Lower leg skin (tissue), 4 donors: ENCODE measurements around the gene SUGCT. TPM values are rescaled to one million over a fixed set of nuclear protein-coding genes. Genes with fewer than 3 reads are reported as not detected.

ENCODE experiments used
- DNase-seq, 2 donors: peaks; one replicate each; pipeline ENCODE4 v3.0.0-alpha.2; 2019; ENCODE audit warnings: low spot score in 2 of 2
- H3K4me3 ChIP-seq: fragments of 200-600 bp; sonication (generic); 2 replicates; pipeline ENCODE4 v1.5.1; 2017; ENCODE audit warnings: mild to moderate bottlenecking, low read depth; ENCODE audit not compliant: poor library complexity, severe bottlenecking
- POLR2A ChIP-seq, 2 donors: fragments of 450-650 bp; IDR thresholded peaks; one replicate each; pipeline ENCODE4 v1.6.1; 2016 to 2017; ENCODE audit warnings: antibody characterized with exemption in 2 of 2, mild to moderate bottlenecking in 1 of 2, moderate library complexity in 1 of 2
- WGBS, 2 donors: methylation state at CpG; one replicate each; pipeline ENCODE4 v1.1.5; 2018; 5-methylcytosine and 5-hydroxymethylcytosine counted together
- intact Hi-C: fragments of 100-400 bp; cut with DNase I; formaldehyde crosslinking; loops from one replicate; pipeline ENCODE4 v1.15.0; 2023; ENCODE audit warnings: low total_unique reads
- total RNA-seq, 4 donors: library from RNA; depleted of rRNA; stranded (reverse); fragments of >200 nt; gene quantifications; one replicate each; pipeline ENCODE4 v1.1.0, GENCODE V29; 2016
- TF ChIP-seq, protein P1 (sequence below), 3 donors: fragments of 450-650 bp; IDR thresholded peaks; one replicate each; pipeline ENCODE4 v1.5.1; 2016; ENCODE audit warnings: antibody characterized with exemption in 3 of 3, mild to moderate bottlenecking in 3 of 3, moderate library complexity in 2 of 3

Gene SUGCT
- total RNA-seq, 4 donors from 2014 or later = 0.49 to 1.6 (median 0.59) TPM; not detected in 1

DNA sequence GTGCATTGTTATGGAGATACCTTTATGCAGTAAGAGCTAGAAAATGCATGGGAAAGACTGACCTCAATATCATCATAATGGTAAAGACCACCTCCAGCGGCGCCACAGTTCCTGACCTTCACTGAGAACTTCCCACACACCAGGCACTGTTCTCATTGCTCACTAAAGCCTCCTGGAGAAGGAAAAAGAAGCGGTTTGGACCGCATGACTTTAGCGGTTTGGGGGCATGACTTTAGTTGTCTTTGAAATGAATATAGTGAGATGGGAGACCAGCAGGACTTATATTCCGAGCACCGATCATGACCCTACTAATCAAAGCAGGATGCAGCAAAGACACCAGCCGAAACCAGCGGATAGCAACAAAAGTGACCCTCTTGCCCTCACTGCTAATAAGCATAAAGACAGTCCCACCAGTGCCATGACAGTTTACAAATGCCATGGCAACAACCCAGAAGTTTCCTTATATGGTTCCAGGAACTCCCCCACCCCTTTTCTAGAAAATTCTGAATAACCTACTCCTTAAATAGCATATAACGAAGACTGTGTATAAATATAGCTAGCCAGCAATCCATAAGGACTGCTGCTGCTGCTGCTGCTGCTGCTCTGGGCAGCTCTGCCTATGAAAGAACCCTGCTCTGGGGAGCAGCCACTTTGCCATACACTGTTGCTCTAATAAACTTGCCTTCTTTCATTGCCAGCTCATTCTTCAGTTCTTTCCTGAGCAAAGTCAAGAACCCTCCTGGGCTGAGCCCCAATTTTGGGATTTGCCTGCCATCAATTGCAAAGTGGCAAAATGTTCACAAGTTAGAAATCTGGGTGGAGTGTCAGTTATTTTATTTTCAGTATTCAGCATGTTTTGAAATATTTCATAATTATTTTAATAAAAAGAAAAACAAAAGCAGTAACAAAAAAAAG is 694.1 kb downstream of the SUGCT start:
- DNase-seq = no peak
- H3K4me3 ChIP-seq = no peak overlapping the region
- TF ChIP-seq, protein P1, sequence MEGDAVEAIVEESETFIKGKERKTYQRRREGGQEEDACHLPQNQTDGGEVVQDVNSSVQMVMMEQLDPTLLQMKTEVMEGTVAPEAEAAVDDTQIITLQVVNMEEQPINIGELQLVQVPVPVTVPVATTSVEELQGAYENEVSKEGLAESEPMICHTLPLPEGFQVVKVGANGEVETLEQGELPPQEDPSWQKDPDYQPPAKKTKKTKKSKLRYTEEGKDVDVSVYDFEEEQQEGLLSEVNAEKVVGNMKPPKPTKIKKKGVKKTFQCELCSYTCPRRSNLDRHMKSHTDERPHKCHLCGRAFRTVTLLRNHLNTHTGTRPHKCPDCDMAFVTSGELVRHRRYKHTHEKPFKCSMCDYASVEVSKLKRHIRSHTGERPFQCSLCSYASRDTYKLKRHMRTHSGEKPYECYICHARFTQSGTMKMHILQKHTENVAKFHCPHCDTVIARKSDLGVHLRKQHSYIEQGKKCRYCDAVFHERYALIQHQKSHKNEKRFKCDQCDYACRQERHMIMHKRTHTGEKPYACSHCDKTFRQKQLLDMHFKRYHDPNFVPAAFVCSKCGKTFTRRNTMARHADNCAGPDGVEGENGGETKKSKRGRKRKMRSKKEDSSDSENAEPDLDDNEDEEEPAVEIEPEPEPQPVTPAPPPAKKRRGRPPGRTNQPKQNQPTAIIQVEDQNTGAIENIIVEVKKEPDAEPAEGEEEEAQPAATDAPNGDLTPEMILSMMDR (IDR thresholded peaks at IDR 0.05) = no peak
- no peak for TF ChIP-seq POLR2A (IDR thresholded peaks at IDR 0.05)
- 91 to 94% methylated on average over 10 of the region's 10 CpGs for WGBS, 2 donors
- intact Hi-C loops = no loop called here

DNA sequence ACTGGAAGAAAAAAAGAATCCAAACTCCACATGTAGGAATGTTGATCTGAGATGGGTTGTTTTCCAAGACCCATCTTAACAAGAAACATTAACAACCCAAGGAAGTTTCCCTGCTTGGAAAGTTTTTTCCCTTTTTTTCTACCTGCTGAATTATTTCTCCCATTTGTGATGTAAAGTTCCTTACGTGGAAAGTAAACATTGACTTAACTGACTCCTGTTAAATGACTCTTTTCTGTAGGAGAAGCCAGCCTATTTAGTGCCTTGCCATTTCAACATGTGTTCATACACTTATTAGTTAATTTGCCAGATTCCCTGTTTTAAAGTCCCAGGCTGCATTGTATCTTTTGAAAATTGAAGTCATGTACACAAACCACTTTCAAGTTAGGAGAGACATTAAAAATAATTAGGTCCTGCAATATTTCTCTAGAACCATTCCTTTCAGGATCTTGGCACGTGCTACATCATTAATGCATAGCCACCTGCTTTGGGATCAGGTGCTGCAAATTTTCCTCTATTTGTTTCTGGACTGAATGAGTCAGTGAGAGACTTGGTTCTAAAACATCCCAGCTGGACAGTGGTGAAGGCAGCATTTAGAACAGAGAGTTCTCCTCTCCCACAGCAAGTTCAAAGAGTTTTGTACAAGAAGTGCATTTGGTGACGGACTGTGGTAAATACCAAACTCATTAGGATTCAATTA is 698.5 kb downstream of the SUGCT start:
- DNase-seq = no peak
- 79 to 80% methylated on average over 3 of the region's 3 CpGs for WGBS, 2 donors
- no peak overlapping the region for H3K4me3 ChIP-seq
- TF ChIP-seq, protein P1 (IDR thresholded peaks at IDR 0.05) = no peak
- TF ChIP-seq POLR2A (IDR thresholded peaks at IDR 0.05) = no peak
- intact Hi-C loops = no loop called here

DNA sequence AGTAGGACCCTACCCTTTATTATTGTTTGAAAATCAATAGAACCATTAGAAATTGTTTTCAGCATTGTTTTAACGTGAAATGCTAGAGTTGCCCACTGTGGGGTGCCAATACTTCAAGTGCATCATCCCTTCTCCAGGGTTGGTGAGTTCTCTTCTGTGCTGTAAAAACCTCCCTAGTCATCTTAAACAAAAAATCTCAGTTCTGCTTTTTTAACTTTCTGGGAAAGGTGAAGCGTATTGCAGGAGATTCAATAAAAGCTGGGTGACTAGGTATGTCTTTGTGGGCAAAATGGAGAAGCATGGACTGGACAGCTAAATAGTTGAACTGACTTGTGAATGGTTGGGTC is 699.1 kb downstream of the SUGCT start:
- intact Hi-C loops = no loop called here
- no peak overlapping the region for H3K4me3 ChIP-seq
- DNase-seq = no peak
- WGBS, 2 donors = 77 to 82% methylated on average over 2 of the region's 2 CpGs
- TF ChIP-seq POLR2A (IDR thresholded peaks at IDR 0.05) = no peak
- TF ChIP-seq, protein P1 (IDR thresholded peaks at IDR 0.05) = no peak

DNA sequence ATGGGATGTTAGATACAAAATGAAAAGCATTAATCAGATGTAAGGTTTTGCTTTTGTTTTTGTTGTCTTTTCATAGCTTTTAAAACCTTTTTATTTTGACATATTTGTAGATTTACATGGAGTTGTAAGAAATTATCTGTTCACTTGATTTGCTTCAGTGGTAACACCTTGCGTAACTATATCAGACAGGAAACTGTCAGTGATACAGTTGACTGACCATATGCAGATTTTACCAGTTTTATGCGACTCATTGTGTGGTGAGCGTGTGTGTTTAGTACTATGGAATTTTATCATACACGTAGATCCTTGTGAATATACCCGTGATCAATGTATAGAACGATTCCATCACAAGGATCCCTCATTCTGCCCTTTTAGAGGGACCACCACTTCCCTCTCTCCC is 701.4 kb downstream of the SUGCT start:
- TF ChIP-seq, protein P1 (IDR thresholded peaks at IDR 0.05) = no peak
- no peak for TF ChIP-seq POLR2A (IDR thresholded peaks at IDR 0.05)
- H3K4me3 ChIP-seq = no peak overlapping the region
- WGBS, 2 donors = 31 to 91% methylated on average over 6 of the region's 6 CpGs
- no peak for DNase-seq
- intact Hi-C loops = no loop called here

DNA sequence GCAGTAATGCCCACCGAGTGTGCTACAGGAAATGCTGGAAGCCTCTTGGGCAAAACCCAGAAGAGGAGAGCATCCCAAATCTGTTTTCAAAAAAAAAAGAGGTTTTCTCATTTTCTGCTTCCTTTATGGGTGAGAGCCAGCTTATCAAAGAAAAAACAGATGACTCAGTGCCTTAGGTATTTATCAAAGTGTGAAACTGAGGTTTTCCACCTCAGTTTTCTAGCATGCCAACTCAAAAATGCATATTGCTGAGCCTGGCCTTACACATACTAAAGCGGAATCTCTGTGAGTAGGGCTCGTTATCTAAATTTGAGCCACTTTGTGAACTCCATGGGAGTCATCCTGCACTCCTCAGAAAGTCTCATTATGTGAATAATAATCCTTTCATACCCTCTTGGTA is 705.1 kb downstream of the SUGCT start:
- WGBS, 2 donors = 89 to 90% methylated on average over 3 of the region's 3 CpGs
- DNase-seq = no peak
- intact Hi-C loops = no loop called here
- no peak overlapping the region for H3K4me3 ChIP-seq
- TF ChIP-seq, protein P1 (IDR thresholded peaks at IDR 0.05) = no peak
- no peak for TF ChIP-seq POLR2A (IDR thresholded peaks at IDR 0.05)
